Loucy (cell line): ENCODE results near the gene DNAH17.

ENCODE experiments used
- EZH2phosphoT487 ChIP-seq: fragments of 200-600 bp; IDR thresholded peaks from 2 replicates; pipeline ENCODE4 v1.6.1; 2018; ENCODE audit warnings: antibody characterized with exemption, mild to moderate bottlenecking, moderate library complexity, borderline replicate concordance
- TF ChIP-seq, protein P1 (sequence below): fragments of 200-600 bp; sonication (generic); conservative IDR thresholded peaks from 2 replicates; pipeline ENCODE4 v1.5.1; 2014; ENCODE audit warnings: mild to moderate bottlenecking, antibody characterized with exemption, low read length

- TF ChIP-seq, protein P1, sequence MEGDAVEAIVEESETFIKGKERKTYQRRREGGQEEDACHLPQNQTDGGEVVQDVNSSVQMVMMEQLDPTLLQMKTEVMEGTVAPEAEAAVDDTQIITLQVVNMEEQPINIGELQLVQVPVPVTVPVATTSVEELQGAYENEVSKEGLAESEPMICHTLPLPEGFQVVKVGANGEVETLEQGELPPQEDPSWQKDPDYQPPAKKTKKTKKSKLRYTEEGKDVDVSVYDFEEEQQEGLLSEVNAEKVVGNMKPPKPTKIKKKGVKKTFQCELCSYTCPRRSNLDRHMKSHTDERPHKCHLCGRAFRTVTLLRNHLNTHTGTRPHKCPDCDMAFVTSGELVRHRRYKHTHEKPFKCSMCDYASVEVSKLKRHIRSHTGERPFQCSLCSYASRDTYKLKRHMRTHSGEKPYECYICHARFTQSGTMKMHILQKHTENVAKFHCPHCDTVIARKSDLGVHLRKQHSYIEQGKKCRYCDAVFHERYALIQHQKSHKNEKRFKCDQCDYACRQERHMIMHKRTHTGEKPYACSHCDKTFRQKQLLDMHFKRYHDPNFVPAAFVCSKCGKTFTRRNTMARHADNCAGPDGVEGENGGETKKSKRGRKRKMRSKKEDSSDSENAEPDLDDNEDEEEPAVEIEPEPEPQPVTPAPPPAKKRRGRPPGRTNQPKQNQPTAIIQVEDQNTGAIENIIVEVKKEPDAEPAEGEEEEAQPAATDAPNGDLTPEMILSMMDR = no peak
- no peak for TF ChIP-seq EZH2phosphoT487
Measured at GRCh38 chr17:78575899-78576298, 1.3 kb downstream of the DNAH17 start.
